Small intestine (tissue), 7 donors: Measurements from ENCODE around the gene ZNF446. TPM values are rescaled to one million over a fixed set of nuclear protein-coding genes. Genes with fewer than 3 reads are reported as not detected.
A peak's percentile ranks its signal among the peaks of the same experiment; 100 is the strongest.
"Not testable (repeated sequence)": the region's sequence is repeated elsewhere in the genome, so short reads cannot be mapped to it uniquely, and the experiment has no call there.

Experiments used
- DNase-seq, 2 donors: peaks; one replicate each; pipeline versions ENCODE4 v3.0.0 to v3.0.0-alpha.2; 2013
- FAIRE-seq: peaks from 2 replicates; lab custom pipeline; 2012; peaks lifted over from hg19 to GRCh38; lab: Jason Lieb, UNC
- H3K27ac ChIP-seq, 3 donors: one replicate each; pipeline ENCODE4 v1.5.1; 2013; ENCODE audit warnings: low read length in 2 of 3, mild to moderate bottlenecking in 2 of 3, control low read depth in 1 of 3, inconsistent platforms in 1 of 3, low read depth in 1 of 3, moderate library complexity in 1 of 3
- H3K27me3 ChIP-seq, 3 donors: one replicate each; pipeline ENCODE4 v1.6.1; 2013; ENCODE audit warnings: low read length in 3 of 3, inconsistent platforms in 1 of 3; ENCODE audit not compliant: control insufficient read depth in 3 of 3, insufficient read depth in 3 of 3
- H3K36me3 ChIP-seq, 3 donors: one replicate each; pipeline ENCODE4 v1.6.1; 2013; ENCODE audit warnings: low read length in 3 of 3, inconsistent platforms in 1 of 3, low read depth in 1 of 3, mild to moderate bottlenecking in 1 of 3, moderate library complexity in 1 of 3; ENCODE audit not compliant: control insufficient read depth in 3 of 3, insufficient read depth in 2 of 3
- H3K4me1 ChIP-seq, 3 donors: one replicate each; pipeline ENCODE4 v1.6.1; 2013; ENCODE audit warnings: low read length in 2 of 3, inconsistent platforms in 1 of 3, low read depth in 1 of 3, mild to moderate bottlenecking in 1 of 3, moderate library complexity in 1 of 3; ENCODE audit not compliant: control insufficient read depth in 3 of 3, insufficient read depth in 2 of 3
- H3K4me3 ChIP-seq, 3 donors: one replicate each; pipeline ENCODE4 v1.5.1; 2013; ENCODE audit warnings: low read length in 3 of 3, control low read depth in 1 of 3, inconsistent platforms in 1 of 3, low read depth in 1 of 3, mild to moderate bottlenecking in 1 of 3, moderate library complexity in 1 of 3
- H3K9me3 ChIP-seq, 2 donors: one replicate each; pipeline ENCODE4 v1.6.1; 2013; ENCODE audit warnings: low read depth in 1 of 2, low read length in 1 of 2; ENCODE audit not compliant: control insufficient read depth in 2 of 2, insufficient read depth in 1 of 2
- WGBS, 3 donors: extraction: QIAGEN DNeasy Blood & Tissue Kit; methylation state at CpG; one replicate each; pipeline ENCODE4 v1.1.7; 2013; 5-methylcytosine and 5-hydroxymethylcytosine counted together
- polyA plus RNA-seq, 4 donors: library from polyadenylated mRNA; stranded (reverse) in 3 of 4; unstranded in 1 of 4; fragments of 200-250 nt in 3 of 4; fragments of 120-200 nt in 1 of 4; gene quantifications; one replicate each; pipeline versions ENCODE4 v1.2.1 to v1.2.3, GENCODE V29; 2013
- donor health status: healthy with polysubstance abuse.
- donor health status: control.
- donor health status: control.
- donor health status: Bipolar disorder and iron deficiency.
- donor health status: healthy.

The ZNF446 gene
- polyA plus RNA-seq, 4 donors: 7.3 to 11.4 (median 8.6) TPM

GRCh38 chr19:58480831-58481230, 4.7 kb downstream of the ZNF446 start:
- DNase-seq (no peak), FAIRE-seq (no peak)
- H3K4me3 ChIP-seq: no peak overlapping the region
- H3K4me1 ChIP-seq: peaks cover 3 to 8% (median 4%) of the 10 kb centered on the region in 3 donors
- 70 to 86% (median 84%) methylated on average over 2 of the region's 2 CpGs for WGBS, 3 donors
- H3K36me3 ChIP-seq: peaks cover 0 to 52% (median 0%) of the 10 kb centered on the region in 3 donors
- no peaks in the 10 kb centered on the region for H3K9me3 ChIP-seq
- H3K27ac ChIP-seq: no peak overlapping the region
- no peaks in the 10 kb centered on the region for H3K27me3 ChIP-seq

- H3K36me3 ChIP-seq: peaks cover 0 to 50% (median 0%) of the 10 kb centered on the region in 3 donors
- H3K27me3 ChIP-seq: no peaks in the 10 kb centered on the region
- no peak overlapping the region for H3K4me3 ChIP-seq
- DNase-seq: no peak
- WGBS, 3 donors: 82 to 89% (median 86%) methylated on average over 7 of the region's 7 CpGs
- no peak overlapping the region for H3K27ac ChIP-seq
- no peak for FAIRE-seq
- H3K9me3 ChIP-seq: no peaks in the 10 kb centered on the region
- no peaks in the 10 kb centered on the region for H3K4me1 ChIP-seq
Observed at GRCh38 chr19:58482372-58482771, 6.2 kb downstream of the ZNF446 start.

- DNase-seq: no peak
- Histone ChIP-seq H3K27ac (no peak overlapping the region), H3K9me3 (no peaks in the 10 kb centered on the region), H3K27me3 (no peaks in the 10 kb centered on the region), H3K4me3 (no peak overlapping the region), H3K4me1 (no peaks in the 10 kb centered on the region), H3K36me3 (peaks cover 0 to 36% (median 0%) of the 10 kb centered on the region in 3 donors)
- 84 to 93% (median 85%) methylated on average over 2 of the region's 2 CpGs for WGBS, 3 donors
- no peak for FAIRE-seq
Observed at GRCh38 chr19:58483776-58484175, 7.6 kb downstream of the ZNF446 start.

GRCh38 chr19:58484349-58484748, 8.2 kb downstream of the ZNF446 start:
- not testable (repeated sequence) for H3K4me1 ChIP-seq, H3K27me3 ChIP-seq, H3K27ac ChIP-seq, H3K9me3 ChIP-seq, DNase-seq, FAIRE-seq, H3K4me3 ChIP-seq
- peaks cover 0 to 30% (median 0%) of the 10 kb centered on the region in 3 donors for H3K36me3 ChIP-seq
- WGBS, 3 donors: 85 to 94% (median 93%) methylated on average over 5 of the region's 5 CpGs

- FAIRE-seq: no peak
- H3K36me3 ChIP-seq: no peaks in the 10 kb centered on the region
Observed at GRCh38 chr19:58491393-58491792, 15.2 kb downstream of the ZNF446 start.

GRCh38 chr19:58492265-58492664, 16.1 kb downstream of the ZNF446 start:
- Histone ChIP-seq H3K4me3 (no peak overlapping the region), H3K27me3 (no peaks in the 10 kb centered on the region), H3K9me3 (no peaks in the 10 kb centered on the region), H3K36me3 (no peaks in the 10 kb centered on the region), H3K27ac (no peak overlapping the region), H3K4me1 (no peaks in the 10 kb centered on the region)
- no peak for FAIRE-seq
- 86 to 90% (median 88%) methylated on average over 14 of the region's 14 CpGs for WGBS, 3 donors
- no peak for DNase-seq

More at GRCh38 chr19:58491393-58491792, 15.2 kb downstream of the ZNF446 start:
- Histone ChIP-seq H3K4me3 (no peak overlapping the region), H3K4me1 (no peaks in the 10 kb centered on the region), H3K9me3 (no peaks in the 10 kb centered on the region), H3K27ac (no peak overlapping the region), H3K27me3 (no peaks in the 10 kb centered on the region)
- DNase-seq: no peak
- WGBS, 3 donors: 87 to 90% (median 88%) methylated on average over 5 of the region's 5 CpGs

- Histone ChIP-seq H3K27me3 (no peaks in the 10 kb centered on the region), H3K9me3 (peaks cover 0 to 11% of the 10 kb centered on the region in 2 donors), H3K36me3 (no peaks in the 10 kb centered on the region), H3K4me3 (no peak overlapping the region), H3K27ac (no peak overlapping the region), H3K4me1 (peaks cover 0 to 9% (median 2%) of the 10 kb centered on the region in 3 donors)
- WGBS, 3 donors: 84 to 94% (median 92%) methylated on average over 8 of the region's 8 CpGs
- FAIRE-seq (no peak), DNase-seq (no peak)
Observed at GRCh38 chr19:58497634-58498170, 21.6 kb downstream of the ZNF446 start.

- no peak overlapping the region for H3K27ac ChIP-seq
- FAIRE-seq: no peak
- H3K4me1 ChIP-seq: peaks cover 0 to 9% (median 2%) of the 10 kb centered on the region in 3 donors
- 59 to 86% (median 79%) methylated on average over 22 of the region's 22 CpGs for WGBS, 3 donors
- DNase-seq: no peak
- H3K9me3 ChIP-seq: peaks cover 0 to 11% of the 10 kb centered on the region in 2 donors
- H3K4me3 ChIP-seq: peak overlapping the region in 2 of 3 donors; percentile 68 to 86
- H3K27me3 ChIP-seq: no peaks in the 10 kb centered on the region
- H3K36me3 ChIP-seq: no peaks in the 10 kb centered on the region
Observed at GRCh38 chr19:58498316-58499020, 22.3 kb downstream of the ZNF446 start.
